ENCODE results near the gene MTHFS. TPM values are rescaled to one million over a fixed set of nuclear protein-coding genes. Genes with fewer than 3 reads are reported as not detected.

MTHFS gene
- total and polyA plus RNA-seq, 2 experiments from 2014 or later, result 17.4 to 38.2 TPM

- Histone ChIP-seq H3K4me2 (ENCODE audit: unreplicated experiment) (no peak overlapping the region), H3K9me3 (ENCODE audit: low read depth) (no peaks in the 10 kb centered on the region), H3K36me3 (ENCODE audit: low read depth) (0 out of 2 replicates have a peak, but pooled peaks cover 11% of the 10 kb centered on the region), H3K9me2 (ENCODE audit: insufficient read depth) (no peaks in the 10 kb centered on the region), H3K9ac (no peak overlapping the region), H3K4me3 (no peak overlapping the region), H2AFZ (no peak overlapping the region), H3K27ac (no peak overlapping the region), H3K4me1 (ENCODE audit: insufficient read depth) (no peaks in the 10 kb centered on the region), H3K27me3 (replicated peaks; ENCODE audit: insufficient read depth) (no peaks in the 10 kb centered on the region), H3K79me2 (ENCODE audit: insufficient read depth) (no peaks in the 10 kb centered on the region), H4K20me1 (ENCODE audit: insufficient read depth) (no peaks in the 10 kb centered on the region), H3F3A (ENCODE audit: insufficient read depth) (no peaks in the 10 kb centered on the region)
- WGBS, 2 experiments (ENCODE audit: low coverage in 1 of 2, low lambda C conversion rate in 2 of 2, missing lambda C conversion rate in 2 of 2), result 91% methylated on average over 8 of the region's 8 CpGs
- no peak for TF ChIP-seq EZH2 (IDR thresholded peaks at IDR 0.05; ENCODE audit: insufficient read depth, poor library complexity, severe bottlenecking)
- TF ChIP-seq EZH2phosphoT487 (IDR thresholded peaks at IDR 0.05; ENCODE audit: insufficient read depth, low read depth), result no peak
- in situ Hi-C loops (cut with MboI), result no loop called here
- peak; percentile 27 for DNase-seq
These were observed 24.3 kb downstream of the MTHFS start for GRCh38 chr15:79872358-79873017.

- no peaks in the 10 kb centered on the region for H3K9me2 ChIP-seq (ENCODE audit: insufficient read depth)
- no peak overlapping the region for H3K4me3 ChIP-seq
- DNase-seq, result no peak
- no peaks in the 10 kb centered on the region for H4K20me1 ChIP-seq (ENCODE audit: insufficient read depth)
- 97 to 100% methylated on average over 2 of the region's 2 CpGs for WGBS, 2 experiments (ENCODE audit: low coverage in 1 of 2, low lambda C conversion rate in 2 of 2, missing lambda C conversion rate in 2 of 2)
- 0 out of 2 replicates have a peak, but pooled peaks cover 5% of the 10 kb centered on the region for H3K36me3 ChIP-seq (ENCODE audit: low read depth)
- H3F3A ChIP-seq (ENCODE audit: insufficient read depth), result 0 out of 2 replicates have a peak, but pooled peaks cover 5% of the 10 kb centered on the region
- H2AFZ ChIP-seq, result no peak overlapping the region
- no peak overlapping the region for H3K4me2 ChIP-seq (ENCODE audit: unreplicated experiment)
- no peak overlapping the region for H3K9ac ChIP-seq
- H3K4me1 ChIP-seq (ENCODE audit: insufficient read depth), result peaks cover 11% of the 10 kb centered on the region
- no peaks in the 10 kb centered on the region for H3K79me2 ChIP-seq (ENCODE audit: insufficient read depth)
- no peaks in the 10 kb centered on the region for H3K9me3 ChIP-seq (ENCODE audit: low read depth)
- TF ChIP-seq EZH2phosphoT487 (IDR thresholded peaks at IDR 0.05; ENCODE audit: insufficient read depth, low read depth) (no peak), EZH2 (IDR thresholded peaks at IDR 0.05; ENCODE audit: insufficient read depth, poor library complexity, severe bottlenecking) (no peak)
- no peak overlapping the region for H3K27ac ChIP-seq
- in situ Hi-C loops (cut with MboI), result no loop called here
- no peaks in the 10 kb centered on the region for H3K27me3 ChIP-seq (replicated peaks; ENCODE audit: insufficient read depth)
These were observed 28.3 kb downstream of the MTHFS start for GRCh38 chr15:79868554-79868953.

GRCh38 chr15:79863886-79864285 is 32.9 kb downstream of the MTHFS start:
- Histone ChIP-seq H3K36me3 (ENCODE audit: low read depth) (no peaks in the 10 kb centered on the region), H3K79me2 (ENCODE audit: insufficient read depth) (no peaks in the 10 kb centered on the region), H3K9me2 (ENCODE audit: insufficient read depth) (no peaks in the 10 kb centered on the region), H3K4me2 (ENCODE audit: unreplicated experiment) (peak overlapping the region; percentile 6), H2AFZ (no peak overlapping the region), H3K27ac (no peak overlapping the region), H3K27me3 (replicated peaks; ENCODE audit: insufficient read depth) (no peaks in the 10 kb centered on the region), H4K20me1 (ENCODE audit: insufficient read depth) (no peaks in the 10 kb centered on the region), H3K9me3 (ENCODE audit: low read depth) (no peaks in the 10 kb centered on the region), H3K9ac (no peak overlapping the region), H3K4me1 (ENCODE audit: insufficient read depth) (peaks cover 16% of the 10 kb centered on the region), H3F3A (ENCODE audit: insufficient read depth) (0 out of 2 replicates have a peak, but pooled peaks cover 5% of the 10 kb centered on the region), H3K4me3 (no peak overlapping the region)
- in situ Hi-C loops (cut with MboI), result no loop called here
- WGBS, 2 experiments (ENCODE audit: low coverage in 1 of 2, low lambda C conversion rate in 2 of 2, missing lambda C conversion rate in 2 of 2), result 62 to 64% methylated on average over 6 of the region's 6 CpGs
- peak; percentile 72 for DNase-seq
- no peak for TF ChIP-seq EZH2phosphoT487 (IDR thresholded peaks at IDR 0.05; ENCODE audit: insufficient read depth, low read depth)

GRCh38 chr15:79862191-79862590 is 34.6 kb downstream of the MTHFS start:
- no peaks in the 10 kb centered on the region for H3K79me2 ChIP-seq (ENCODE audit: insufficient read depth)
- H3K4me3 ChIP-seq, result no peak overlapping the region
- 97 to 100% methylated on average over 1 of the region's 1 CpG for WGBS, 2 experiments (ENCODE audit: low coverage in 1 of 2, low lambda C conversion rate in 2 of 2, missing lambda C conversion rate in 2 of 2)
- TF ChIP-seq EZH2 (IDR thresholded peaks at IDR 0.05; ENCODE audit: insufficient read depth, poor library complexity, severe bottlenecking) (no peak), EZH2phosphoT487 (IDR thresholded peaks at IDR 0.05; ENCODE audit: insufficient read depth, low read depth) (no peak)
- H3K4me2 ChIP-seq (ENCODE audit: unreplicated experiment), result no peak overlapping the region
- H3K9ac ChIP-seq, result no peak overlapping the region
- in situ Hi-C loops (cut with MboI), result no loop called here
- no peak overlapping the region for H2AFZ ChIP-seq
- no peak for DNase-seq
- 0 out of 2 replicates have a peak, but pooled peaks cover 5% of the 10 kb centered on the region for H3F3A ChIP-seq (ENCODE audit: insufficient read depth)
- H3K9me2 ChIP-seq (ENCODE audit: insufficient read depth), result no peaks in the 10 kb centered on the region
- no peaks in the 10 kb centered on the region for H3K9me3 ChIP-seq (ENCODE audit: low read depth)
- H3K27me3 ChIP-seq (replicated peaks; ENCODE audit: insufficient read depth), result no peaks in the 10 kb centered on the region
- H3K27ac ChIP-seq, result no peak overlapping the region
- peaks cover 16% of the 10 kb centered on the region for H3K4me1 ChIP-seq (ENCODE audit: insufficient read depth)
- H4K20me1 ChIP-seq (ENCODE audit: insufficient read depth), result no peaks in the 10 kb centered on the region
- H3K36me3 ChIP-seq (ENCODE audit: low read depth), result no peaks in the 10 kb centered on the region
